DND-41 (cell line): ENCODE results near the gene RAB40AL.

ENCODE experiments used
- ATAC-seq: fragments of 200-7000 bp; cut with Tn5 transposase; 3 replicates; pipeline ENCODE4 v1.9.1; 2021; ENCODE audit warnings: low read depth; ENCODE audit not compliant: insufficient read depth
- DNase-seq: peaks from one replicate; pipeline ENCODE4 v3.0.0-alpha.2; 2020
- H2AFZ ChIP-seq: 2 replicates; pipeline ENCODE4 v1.6.0; 2012; ENCODE audit warnings: low read depth, low read length
- H3K27ac ChIP-seq: 2 replicates; pipeline ENCODE4 v1.5.1; 2012; ENCODE audit warnings: low read length, inconsistent platforms
- H3K27me3 ChIP-seq: fragments of 200-600 bp; sonication (generic); 2 replicates; pipeline ENCODE4 v1.6.0; 2012; ENCODE audit warnings: low read length, mild to moderate bottlenecking, inconsistent platforms; ENCODE audit not compliant: insufficient read depth, poor library complexity
- H3K36me3 ChIP-seq: 2 replicates; pipeline ENCODE4 v1.5.1; 2012; ENCODE audit warnings: low read length, inconsistent platforms; ENCODE audit not compliant: insufficient read depth
- H3K4me1 ChIP-seq: 2 replicates; pipeline ENCODE4 v1.5.1; 2012; ENCODE audit warnings: mild to moderate bottlenecking, low read length; ENCODE audit not compliant: insufficient read depth
- H3K4me2 ChIP-seq: 2 replicates; pipeline ENCODE4 v1.6.0; 2012; ENCODE audit warnings: mild to moderate bottlenecking, moderate library complexity, low read length, inconsistent platforms; ENCODE audit not compliant: insufficient read depth
- H3K4me3 ChIP-seq, 2 experiments: fragments of 200-600 bp in 1 of 2; shearing (Covaris generic) in 1 of 2; 2 replicates each; pipeline ENCODE4 v1.5.1; 2012 to 2016; ENCODE audit warnings: inconsistent platforms in 2 of 2, low read length in 2 of 2, mild to moderate bottlenecking in 2 of 2, low read depth in 1 of 2, moderate library complexity in 1 of 2
- H3K79me2 ChIP-seq: 2 replicates; pipeline ENCODE4 v1.6.0; 2012; ENCODE audit warnings: low read length, inconsistent platforms; ENCODE audit not compliant: insufficient read depth
- H3K9ac ChIP-seq: 2 replicates; pipeline ENCODE4 v1.6.0; 2012; ENCODE audit warnings: low read depth, mild to moderate bottlenecking, inconsistent platforms, low read length, moderate library complexity
- H3K9me3 ChIP-seq: 2 replicates; pipeline ENCODE4 v1.5.1; 2012; ENCODE audit warnings: low read length, moderate library complexity, mild to moderate bottlenecking, inconsistent platforms; ENCODE audit not compliant: insufficient read depth, severe bottlenecking
- H4K20me1 ChIP-seq: 2 replicates; pipeline ENCODE4 v1.6.0; 2012; ENCODE audit warnings: low read length; ENCODE audit not compliant: insufficient read depth
- CTCF ChIP-seq: IDR thresholded peaks from 2 replicates; pipeline ENCODE4 v1.5.1; 2012; ENCODE audit warnings: borderline replicate concordance, low read length, moderate library complexity, mild to moderate bottlenecking; ENCODE audit not compliant: poor library complexity, severe bottlenecking; ENCODE audit errors: extremely low read depth
- EZH2 ChIP-seq: IDR thresholded peaks from 3 replicates; pipeline ENCODE4 v1.6.1; 2012; ENCODE audit warnings: borderline replicate concordance, low read depth, mild to moderate bottlenecking, moderate library complexity, low read length, inconsistent platforms; ENCODE audit not compliant: severe bottlenecking

The RAB40AL gene

GRCh38 chrX:102959471-102959870 lies 22.4 kb downstream of the RAB40AL start:
- Histone ChIP-seq H3K4me1 (no peaks in the 10 kb centered on the region), H3K79me2 (no peaks in the 10 kb centered on the region), H4K20me1 (no peaks in the 10 kb centered on the region), H3K27me3 (no peaks in the 10 kb centered on the region), H3K4me3 (no peak overlapping the region), H3K9me3 (no peaks in the 10 kb centered on the region), H3K9ac (no peak overlapping the region), H3K27ac (no peak overlapping the region), H3K4me2 (no peak overlapping the region), H2AFZ (no peak overlapping the region), H3K36me3 (no peaks in the 10 kb centered on the region)
- DNase-seq (no peak), ATAC-seq (no peak)
- no peak for TF ChIP-seq EZH2
- TF ChIP-seq CTCF = no peak

GRCh38 chrX:102963955-102964354 lies 26.9 kb downstream of the RAB40AL start:
- TF ChIP-seq CTCF = no peak
- TF ChIP-seq EZH2 = no peak
- H3K9me3 ChIP-seq = no peaks in the 10 kb centered on the region
- no peak for DNase-seq

GRCh38 chrX:102964940-102965339 lies 27.9 kb downstream of the RAB40AL start:
- TF ChIP-seq CTCF (no peak), EZH2 (no peak)
- Histone ChIP-seq H3K9ac (no peak overlapping the region), H2AFZ (no peak overlapping the region), H3K4me3 (no peak overlapping the region), H4K20me1 (no peaks in the 10 kb centered on the region), H3K27me3 (no peaks in the 10 kb centered on the region), H3K79me2 (no peaks in the 10 kb centered on the region), H3K9me3 (no peaks in the 10 kb centered on the region), H3K36me3 (no peaks in the 10 kb centered on the region), H3K4me1 (no peaks in the 10 kb centered on the region), H3K4me2 (no peak overlapping the region), H3K27ac (no peak overlapping the region)
- DNase-seq = no peak
- ATAC-seq = no peak

More at GRCh38 chrX:102963955-102964354, 26.9 kb downstream of the RAB40AL start:
- no peak for ATAC-seq
- no peaks in the 10 kb centered on the region for H3K4me1 ChIP-seq
- H4K20me1 ChIP-seq = no peaks in the 10 kb centered on the region
- no peak overlapping the region for H3K9ac ChIP-seq
- H3K27me3 ChIP-seq = no peaks in the 10 kb centered on the region
- no peak overlapping the region for H2AFZ ChIP-seq
- H3K4me3 ChIP-seq = no peak overlapping the region
- H3K4me2 ChIP-seq = no peak overlapping the region
- H3K27ac ChIP-seq = no peak overlapping the region
- no peaks in the 10 kb centered on the region for H3K36me3 ChIP-seq
- no peaks in the 10 kb centered on the region for H3K79me2 ChIP-seq

GRCh38 chrX:102966701-102967100 lies 29.6 kb downstream of the RAB40AL start:
- H3K27me3 ChIP-seq = no peaks in the 10 kb centered on the region
- H2AFZ ChIP-seq = no peak overlapping the region
- no peaks in the 10 kb centered on the region for H3K9me3 ChIP-seq
- TF ChIP-seq CTCF (no peak), EZH2 (no peak)
- H3K9ac ChIP-seq = no peak overlapping the region
- no peaks in the 10 kb centered on the region for H3K4me1 ChIP-seq
- ATAC-seq (no peak), DNase-seq (no peak)
- no peaks in the 10 kb centered on the region for H4K20me1 ChIP-seq
- H3K4me2 ChIP-seq = no peak overlapping the region
- H3K36me3 ChIP-seq = no peaks in the 10 kb centered on the region
- H3K27ac ChIP-seq = no peak overlapping the region
- H3K4me3 ChIP-seq = no peak overlapping the region
- no peaks in the 10 kb centered on the region for H3K79me2 ChIP-seq
